ENCODE results near the gene ATP8A1. TPM values are rescaled to one million over a fixed set of nuclear protein-coding genes. Genes with fewer than 3 reads are reported as not detected.
A peak's percentile ranks its signal among the peaks of the same experiment; 100 is the strongest.
"Not testable (repeated sequence)": the region's sequence is repeated elsewhere in the genome, so short reads cannot be mapped to it uniquely, and the experiment has no call there.

The ATP8A1 gene
- 13.4 TPM for polyA plus RNA-seq (2012; ENCODE audit: low read depth, missing spikeins)

GRCh38 chr4:42656944-42657792 is at the start of gene ATP8A1:
ATP8A1 (minus strand) TSS chr4:42657105; CDS start chr4:42656873, 232 bp downstream.
- FAIRE-seq (peak; percentile 94), DNase-seq (ENCODE audit: insufficient read length, low spot score) (peak; percentile 75)
- TF ChIP-seq SPI1 (IDR thresholded peaks at IDR 0.05; ENCODE audit: low read depth, low read length), result no peak
- TF ChIP-seq TAF1 (IDR thresholded peaks at IDR 0.05; ENCODE audit: low read depth, low read length), result peak; percentile 95
- no peak for TF ChIP-seq PAX5 (IDR thresholded peaks at IDR 0.05; ENCODE audit: insufficient read depth, low read length, severe bottlenecking)
- TF ChIP-seq POU2F2 (IDR thresholded peaks at IDR 0.05; ENCODE audit: low read depth, low read length), result peak; percentile 46; the same call in 1 of the 2 replicates
- peak; percentile 94 for TF ChIP-seq POLR2A (IDR thresholded peaks at IDR 0.05; ENCODE audit: low read depth, low read length)
- TF ChIP-seq POLR2AphosphoS5 (IDR thresholded peaks at IDR 0.05; ENCODE audit: low read depth, low read length), result peak; percentile 86

GRCh38 chr4:42706086-42706485 is 49.2 kb upstream of the ATP8A1 start:
- no peak for TF ChIP-seq POU2F2 (IDR thresholded peaks at IDR 0.05; ENCODE audit: low read depth, low read length)
- TF ChIP-seq POLR2A (IDR thresholded peaks at IDR 0.05; ENCODE audit: low read depth, low read length), result no peak
- TF ChIP-seq TAF1 (IDR thresholded peaks at IDR 0.05; ENCODE audit: low read depth, low read length), result no peak
- no peak for TF ChIP-seq SPI1 (IDR thresholded peaks at IDR 0.05; ENCODE audit: low read depth, low read length)
- no peak for TF ChIP-seq POLR2AphosphoS5 (IDR thresholded peaks at IDR 0.05; ENCODE audit: low read depth, low read length)
- TF ChIP-seq PAX5 (IDR thresholded peaks at IDR 0.05; ENCODE audit: insufficient read depth, low read length, severe bottlenecking), result no peak
- no peak for FAIRE-seq
- DNase-seq (ENCODE audit: insufficient read length, low spot score), result no peak

- DNase-seq (ENCODE audit: insufficient read length, low spot score) (no peak), FAIRE-seq (no peak)
- TF ChIP-seq PAX5 (IDR thresholded peaks at IDR 0.05; ENCODE audit: insufficient read depth, low read length, severe bottlenecking) (no peak), SPI1 (IDR thresholded peaks at IDR 0.05; ENCODE audit: low read depth, low read length) (no peak), POU2F2 (IDR thresholded peaks at IDR 0.05; ENCODE audit: low read depth, low read length) (no peak), POLR2AphosphoS5 (IDR thresholded peaks at IDR 0.05; ENCODE audit: low read depth, low read length) (no peak), TAF1 (IDR thresholded peaks at IDR 0.05; ENCODE audit: low read depth, low read length) (no peak), POLR2A (IDR thresholded peaks at IDR 0.05; ENCODE audit: low read depth, low read length) (no peak)
Measured at GRCh38 chr4:42703813-42704212, 46.9 kb upstream of the ATP8A1 start.

- no peak for FAIRE-seq
- no peak for DNase-seq (ENCODE audit: insufficient read length, low spot score)
- TF ChIP-seq POLR2AphosphoS5 (IDR thresholded peaks at IDR 0.05; ENCODE audit: low read depth, low read length), result no peak
- TF ChIP-seq SPI1 (IDR thresholded peaks at IDR 0.05; ENCODE audit: low read depth, low read length), result no peak
- TF ChIP-seq TAF1 (IDR thresholded peaks at IDR 0.05; ENCODE audit: low read depth, low read length), result no peak
- TF ChIP-seq PAX5 (IDR thresholded peaks at IDR 0.05; ENCODE audit: insufficient read depth, low read length, severe bottlenecking), result no peak
- no peak for TF ChIP-seq POLR2A (IDR thresholded peaks at IDR 0.05; ENCODE audit: low read depth, low read length)
- no peak for TF ChIP-seq POU2F2 (IDR thresholded peaks at IDR 0.05; ENCODE audit: low read depth, low read length)
Measured at GRCh38 chr4:42702895-42703294, 46.0 kb upstream of the ATP8A1 start.

GRCh38 chr4:42701780-42702179 is 44.9 kb upstream of the ATP8A1 start:
- not testable (repeated sequence) for DNase-seq (ENCODE audit: insufficient read length, low spot score); FAIRE-seq

GRCh38 chr4:42690537-42690936 is 33.6 kb upstream of the ATP8A1 start:
- DNase-seq (ENCODE audit: insufficient read length, low spot score) (no peak), FAIRE-seq (no peak)
- TF ChIP-seq POU2F2 (IDR thresholded peaks at IDR 0.05; ENCODE audit: low read depth, low read length) (no peak), POLR2AphosphoS5 (IDR thresholded peaks at IDR 0.05; ENCODE audit: low read depth, low read length) (no peak), SPI1 (IDR thresholded peaks at IDR 0.05; ENCODE audit: low read depth, low read length) (no peak), PAX5 (IDR thresholded peaks at IDR 0.05; ENCODE audit: insufficient read depth, low read length, severe bottlenecking) (no peak), POLR2A (IDR thresholded peaks at IDR 0.05; ENCODE audit: low read depth, low read length) (no peak), TAF1 (IDR thresholded peaks at IDR 0.05; ENCODE audit: low read depth, low read length) (no peak)

- TF ChIP-seq POLR2A (IDR thresholded peaks at IDR 0.05; ENCODE audit: low read depth, low read length) (no peak), POLR2AphosphoS5 (IDR thresholded peaks at IDR 0.05; ENCODE audit: low read depth, low read length) (no peak), PAX5 (IDR thresholded peaks at IDR 0.05; ENCODE audit: insufficient read depth, low read length, severe bottlenecking) (no peak), POU2F2 (IDR thresholded peaks at IDR 0.05; ENCODE audit: low read depth, low read length) (no peak), TAF1 (IDR thresholded peaks at IDR 0.05; ENCODE audit: low read depth, low read length) (no peak), SPI1 (IDR thresholded peaks at IDR 0.05; ENCODE audit: low read depth, low read length) (no peak)
- no peak for DNase-seq (ENCODE audit: insufficient read length, low spot score)
- no peak for FAIRE-seq
Measured at GRCh38 chr4:42683393-42683792, 26.5 kb upstream of the ATP8A1 start.

- TF ChIP-seq PAX5 (IDR thresholded peaks at IDR 0.05; ENCODE audit: insufficient read depth, low read length, severe bottlenecking) (no peak), SPI1 (IDR thresholded peaks at IDR 0.05; ENCODE audit: low read depth, low read length) (peak; percentile 90)
- FAIRE-seq (no peak), DNase-seq (ENCODE audit: insufficient read length, low spot score) (no peak)
Measured at GRCh38 chr4:42678512-42678911, 21.6 kb upstream of the ATP8A1 start.

- no peak for TF ChIP-seq POLR2A (IDR thresholded peaks at IDR 0.05; ENCODE audit: low read depth, low read length)
- DNase-seq (ENCODE audit: insufficient read length, low spot score) (no peak), FAIRE-seq (no peak)
Measured at GRCh38 chr4:42676066-42676951, 19.4 kb upstream of the ATP8A1 start.

GRCh38 chr4:42673082-42673425 is 16.1 kb upstream of the ATP8A1 start:
- TF ChIP-seq TAF1 (IDR thresholded peaks at IDR 0.05; ENCODE audit: low read depth, low read length), result no peak
- TF ChIP-seq PAX5 (IDR thresholded peaks at IDR 0.05; ENCODE audit: insufficient read depth, low read length, severe bottlenecking), result no peak
- no peak for TF ChIP-seq POU2F2 (IDR thresholded peaks at IDR 0.05; ENCODE audit: low read depth, low read length)
- no peak for TF ChIP-seq POLR2A (IDR thresholded peaks at IDR 0.05; ENCODE audit: low read depth, low read length)
- no peak for TF ChIP-seq POLR2AphosphoS5 (IDR thresholded peaks at IDR 0.05; ENCODE audit: low read depth, low read length)
- TF ChIP-seq SPI1 (IDR thresholded peaks at IDR 0.05; ENCODE audit: low read depth, low read length), result no peak
- no peak for DNase-seq (ENCODE audit: insufficient read length, low spot score)
- peak; percentile 63 for FAIRE-seq
